ENCODE measurements around the gene SMARCAL1. TPM values are rescaled to one million over a fixed set of nuclear protein-coding genes. Genes with fewer than 3 reads are reported as not detected.

SMARCAL1 gene
- total RNA-seq, 1 experiment from 2014 or later = 10.7 TPM

- no peak for DNase-seq
- Histone ChIP-seq H3K36me3 (replicated peaks; ENCODE audit: control insufficient read depth, insufficient read depth, low read length) (no peaks in the 10 kb centered on the region; the same call in 1 of the 2 replicates), H3K4me3 (ENCODE audit: insufficient read depth, low read depth, low read length) (no peak overlapping the region), H3K27me3 (ENCODE audit: control insufficient read depth, insufficient read depth, low read length) (no peaks in the 10 kb centered on the region)
Measured at GRCh38 chr2:216410550-216410949, 1.7 kb upstream of the SMARCAL1 start.

GRCh38 chr2:216413882-216414281 is 1.6 kb downstream of the SMARCAL1 start:
- no peaks in the 10 kb centered on the region; the same call in 1 of the 2 replicates for H3K36me3 ChIP-seq (replicated peaks; ENCODE audit: control insufficient read depth, insufficient read depth, low read length)
- DNase-seq = no peak
- no peak overlapping the region for H3K4me3 ChIP-seq (ENCODE audit: insufficient read depth, low read depth, low read length)
- H3K27me3 ChIP-seq (ENCODE audit: control insufficient read depth, insufficient read depth, low read length) = no peaks in the 10 kb centered on the region

- Histone ChIP-seq H3K27me3 (ENCODE audit: control insufficient read depth, insufficient read depth, low read length) (no peaks in the 10 kb centered on the region), H3K36me3 (replicated peaks; ENCODE audit: control insufficient read depth, insufficient read depth, low read length) (no peaks in the 10 kb centered on the region; the same call in 1 of the 2 replicates)
- DNase-seq = no peak
Measured at GRCh38 chr2:216414772-216415319, 2.6 kb downstream of the SMARCAL1 start.

GRCh38 chr2:216415541-216415940 is 3.3 kb downstream of the SMARCAL1 start:
- no peak for DNase-seq
- no peaks in the 10 kb centered on the region; the same call in 1 of the 2 replicates for H3K36me3 ChIP-seq (replicated peaks; ENCODE audit: control insufficient read depth, insufficient read depth, low read length)

More at GRCh38 chr2:216414772-216415319, 2.6 kb downstream of the SMARCAL1 start:
- H3K4me3 ChIP-seq (ENCODE audit: insufficient read depth, low read depth, low read length) = no peak overlapping the region

GRCh38 chr2:216416571-216417307 is 4.5 kb downstream of the SMARCAL1 start:
- H3K36me3 ChIP-seq (replicated peaks; ENCODE audit: control insufficient read depth, insufficient read depth, low read length) = no peaks in the 10 kb centered on the region; the same call in none of the 2 replicates
- H3K27me3 ChIP-seq (ENCODE audit: control insufficient read depth, insufficient read depth, low read length) = no peaks in the 10 kb centered on the region
- no peak for DNase-seq
- H3K4me3 ChIP-seq (ENCODE audit: insufficient read depth, low read depth, low read length) = no peak overlapping the region

More at GRCh38 chr2:216415541-216415940, 3.3 kb downstream of the SMARCAL1 start:
- H3K27me3 ChIP-seq (ENCODE audit: control insufficient read depth, insufficient read depth, low read length) = no peaks in the 10 kb centered on the region
- H3K4me3 ChIP-seq (ENCODE audit: insufficient read depth, low read depth, low read length) = no peak overlapping the region

- Histone ChIP-seq H3K36me3 (replicated peaks; ENCODE audit: control insufficient read depth, insufficient read depth, low read length) (peaks cover 10% of the 10 kb centered on the region), H3K27me3 (ENCODE audit: control insufficient read depth, insufficient read depth, low read length) (no peaks in the 10 kb centered on the region), H3K4me3 (ENCODE audit: insufficient read depth, low read depth, low read length) (no peak overlapping the region)
- DNase-seq = no peak
Measured at GRCh38 chr2:216418981-216419380, 6.7 kb downstream of the SMARCAL1 start.

GRCh38 chr2:216420367-216421101 is 8.2 kb downstream of the SMARCAL1 start:
- Histone ChIP-seq H3K36me3 (replicated peaks; ENCODE audit: control insufficient read depth, insufficient read depth, low read length) (peaks cover 13% of the 10 kb centered on the region), H3K27me3 (ENCODE audit: control insufficient read depth, insufficient read depth, low read length) (no peaks in the 10 kb centered on the region), H3K4me3 (ENCODE audit: insufficient read depth, low read depth, low read length) (no peak overlapping the region)
- no peak for DNase-seq

GRCh38 chr2:216423071-216423470 is 10.8 kb downstream of the SMARCAL1 start:
- no peak for DNase-seq
- no peak overlapping the region for H3K4me3 ChIP-seq (ENCODE audit: insufficient read depth, low read depth, low read length)
- H3K27me3 ChIP-seq (ENCODE audit: control insufficient read depth, insufficient read depth, low read length) = no peaks in the 10 kb centered on the region
- peaks cover 13% of the 10 kb centered on the region for H3K36me3 ChIP-seq (replicated peaks; ENCODE audit: control insufficient read depth, insufficient read depth, low read length)

- DNase-seq = no peak
- peaks cover 19% of the 10 kb centered on the region for H3K36me3 ChIP-seq (replicated peaks; ENCODE audit: control insufficient read depth, insufficient read depth, low read length)
- H3K4me3 ChIP-seq (ENCODE audit: insufficient read depth, low read depth, low read length) = no peak overlapping the region
- H3K27me3 ChIP-seq (ENCODE audit: control insufficient read depth, insufficient read depth, low read length) = no peaks in the 10 kb centered on the region
Measured at GRCh38 chr2:216424274-216424673, 12.0 kb downstream of the SMARCAL1 start.

GRCh38 chr2:216425008-216425787 is 12.9 kb downstream of the SMARCAL1 start:
- H3K27me3 ChIP-seq (ENCODE audit: control insufficient read depth, insufficient read depth, low read length) = no peaks in the 10 kb centered on the region
- H3K4me3 ChIP-seq (ENCODE audit: insufficient read depth, low read depth, low read length) = no peak overlapping the region
- peaks cover 22% of the 10 kb centered on the region for H3K36me3 ChIP-seq (replicated peaks; ENCODE audit: control insufficient read depth, insufficient read depth, low read length)
- DNase-seq = no peak

GRCh38 chr2:216426166-216426777 is 14.0 kb downstream of the SMARCAL1 start:
- peaks cover 22% of the 10 kb centered on the region for H3K36me3 ChIP-seq (replicated peaks; ENCODE audit: control insufficient read depth, insufficient read depth, low read length)
- no peak overlapping the region for H3K4me3 ChIP-seq (ENCODE audit: insufficient read depth, low read depth, low read length)
- DNase-seq = no peak
- no peaks in the 10 kb centered on the region for H3K27me3 ChIP-seq (ENCODE audit: control insufficient read depth, insufficient read depth, low read length)

- Histone ChIP-seq H3K27me3 (ENCODE audit: control insufficient read depth, insufficient read depth, low read length) (no peaks in the 10 kb centered on the region), H3K36me3 (replicated peaks; ENCODE audit: control insufficient read depth, insufficient read depth, low read length) (peaks cover 22% of the 10 kb centered on the region), H3K4me3 (ENCODE audit: insufficient read depth, low read depth, low read length) (no peak overlapping the region)
- DNase-seq = no peak
Measured at GRCh38 chr2:216426938-216427337, 14.7 kb downstream of the SMARCAL1 start.

GRCh38 chr2:216428618-216429350 is 16.5 kb downstream of the SMARCAL1 start:
- Histone ChIP-seq H3K4me3 (ENCODE audit: insufficient read depth, low read depth, low read length) (no peak overlapping the region), H3K36me3 (replicated peaks; ENCODE audit: control insufficient read depth, insufficient read depth, low read length) (peaks cover 13% of the 10 kb centered on the region), H3K27me3 (ENCODE audit: control insufficient read depth, insufficient read depth, low read length) (no peaks in the 10 kb centered on the region)
- DNase-seq = no peak
